ENCODE measurements around the gene WDR83. TPM values are rescaled to one million over a fixed set of nuclear protein-coding genes. Genes with fewer than 3 reads are reported as not detected.

WDR83 gene
- total and polyA plus RNA-seq, 10 of the 15 experiments (the other 5 are each of a cell fraction or from before 2014, with no cell fraction given), result 0.58 to 17.7 (median 10.8) TPM

- no peak for TF ChIP-seq ZBTB40 (IDR thresholded peaks at IDR 0.05; ENCODE audit: borderline replicate concordance)
- 0 out of 2 replicates have a peak, but pooled peaks have one; percentile 18 for TF ChIP-seq NR2F1 (conservative IDR thresholded peaks at IDR 0.05)
- no peak for TF ChIP-seq PAX8 (IDR thresholded peaks at IDR 0.05)
- TF ChIP-seq SPI1 (IDR thresholded peaks at IDR 0.05; ENCODE audit: borderline replicate concordance, insufficient read depth, low read depth, low read length), result no peak
- TF ChIP-seq BHLHE40 (IDR thresholded peaks at IDR 0.05; ENCODE audit: borderline replicate concordance in 1 of 2, low read depth in 2 of 2, low read length in 1 of 2), result peak in 1 of 2 experiments; percentile 30; a peak in 1 of 4 replicates
- TF ChIP-seq SIX5 (IDR thresholded peaks at IDR 0.05; ENCODE audit: low read depth, low read length, severe bottlenecking), result no peak
- no peak for TF ChIP-seq MXI1 (IDR thresholded peaks at IDR 0.05; ENCODE audit: low read depth, low read length)
Measured at GRCh38 chr19:12666265-12667048, at the start of gene WDR83, which contains the start of gene MAN2B1 (continued).
